Fibroblast of lung (primary cell): ENCODE data around the gene KLF18. TPM values are rescaled to one million over a fixed set of nuclear protein-coding genes. Genes with fewer than 3 reads are reported as not detected.

ENCODE experiments used
- DNase-seq, 2 donors: peaks; one replicate each; pipeline versions ENCODE4 v3.0.0 to v3.0.0-alpha.2; 2010; ENCODE audit warnings: low read depth in 2 of 2
- H2AFZ ChIP-seq: 2 replicates; pipeline ENCODE4 v1.5.1; 2012; ENCODE audit warnings: low read length, control low read depth, inconsistent platforms
- H3K27ac ChIP-seq: 2 replicates; pipeline ENCODE4 v1.5.1; 2011; ENCODE audit warnings: low read length, control low read depth; ENCODE audit not compliant: insufficient read depth
- H3K27me3 ChIP-seq: 2 replicates; pipeline ENCODE4 v1.5.1; 2011; ENCODE audit warnings: mild to moderate bottlenecking, low read length; ENCODE audit not compliant: control insufficient read depth, insufficient read depth
- H3K36me3 ChIP-seq: 2 replicates; pipeline ENCODE4 v1.5.1; 2011; ENCODE audit warnings: low read length; ENCODE audit not compliant: control insufficient read depth, insufficient read depth
- H3K4me1 ChIP-seq: 2 replicates; pipeline ENCODE4 v1.5.1; 2011; ENCODE audit warnings: low read length; ENCODE audit not compliant: control insufficient read depth, insufficient read depth; ENCODE audit errors: extremely low read depth
- H3K4me2 ChIP-seq: 2 replicates; pipeline ENCODE4 v1.5.1; 2011; ENCODE audit warnings: low read length, control low read depth; ENCODE audit not compliant: insufficient read depth; ENCODE audit errors: extremely low read depth
- H3K4me3 ChIP-seq, 4 experiments: fragments of 200-600 bp in 1 of 4; sonication (generic) in 1 of 4; replicated peaks in 1 of 4; 2 replicates each; pipeline ENCODE4 v1.5.1; 2011 to 2016; ENCODE audit warnings: low read length in 4 of 4, low read depth in 3 of 4, mild to moderate bottlenecking in 3 of 4, control low read depth in 2 of 4, inconsistent platforms in 1 of 4, mixed read lengths in 1 of 4; ENCODE audit not compliant: insufficient read depth in 1 of 4; ENCODE audit errors: control extremely low read depth in 1 of 4
- H3K79me2 ChIP-seq: 2 replicates; pipeline ENCODE4 v1.5.1; 2012; ENCODE audit warnings: mild to moderate bottlenecking, low read length, inconsistent platforms; ENCODE audit not compliant: control insufficient read depth, insufficient read depth
- H3K9ac ChIP-seq: 2 replicates; pipeline ENCODE4 v1.5.1; 2011; ENCODE audit warnings: mild to moderate bottlenecking, low read length, control low read depth; ENCODE audit not compliant: insufficient read depth
- H3K9me3 ChIP-seq: 2 replicates; pipeline ENCODE4 v1.5.1; 2012; ENCODE audit warnings: low read depth, low read length; ENCODE audit not compliant: control insufficient read depth, insufficient read depth
- H4K20me1 ChIP-seq: 2 replicates; pipeline ENCODE4 v1.5.1; 2011; ENCODE audit warnings: low read length; ENCODE audit not compliant: control insufficient read depth, insufficient read depth; ENCODE audit errors: extremely low read depth
- EZH2 ChIP-seq: IDR thresholded peaks from 2 replicates; pipeline ENCODE4 v1.5.1; 2012; ENCODE audit warnings: low read length, control low read depth, mild to moderate bottlenecking; ENCODE audit errors: missing control alignments
- polyA plus RNA-seq, 2 donors: library from polyadenylated mRNA; depleted of rRNA in 1 of 2; stranded (reverse) in 1 of 2; unstranded in 1 of 2; fragments of >200 nt; gene quantifications; 2 replicates each; pipeline ENCODE4 v1.2.1, GENCODE V29; 2011 to 2012; ENCODE audit warnings: missing spikeins in 1 of 2
- total RNA-seq: library from RNA; depleted of rRNA; stranded (reverse); fragments of >200 nt; gene quantifications from 2 replicates; pipeline ENCODE4 v1.2.1, GENCODE V29; 2014
- TF ChIP-seq, protein P1 (sequence below), 2 donors: IDR thresholded peaks in 1 of 2; conservative IDR thresholded peaks in 1 of 2; 1 replicate in 1 of 2; 2 replicates in 1 of 2; pipeline ENCODE4 v1.5.1; 2011 to 2012; ENCODE audit warnings: low read length in 2 of 2, control low read depth in 1 of 2, inconsistent platforms in 1 of 2, low read depth in 1 of 2, mild to moderate bottlenecking in 1 of 2

The KLF18 gene
- total and polyA plus RNA-seq, 2 donors (not counting 1 experiment from before 2014, with no cell fraction given), result not detected

DNA sequence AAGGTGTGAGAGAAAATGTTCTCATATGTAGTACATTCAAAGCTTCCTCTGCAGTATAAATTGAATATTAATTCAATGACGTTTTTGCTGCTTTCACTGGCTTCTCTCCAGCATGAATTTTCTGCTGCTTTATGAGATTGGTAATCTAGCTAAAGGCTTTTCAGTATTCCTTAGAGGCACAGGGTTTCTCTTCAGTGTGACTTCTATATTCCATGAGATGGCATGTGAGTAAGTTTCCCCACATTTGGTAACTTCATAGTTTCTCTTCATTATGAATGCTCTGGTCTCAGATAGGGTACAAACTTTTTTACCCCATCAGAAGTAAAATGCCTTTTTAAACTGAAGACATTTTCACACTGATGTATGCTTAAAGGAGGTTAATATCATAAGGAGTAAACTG is 10.4 kb upstream of the KLF18 start:
- H3K36me3 ChIP-seq, result no peaks in the 10 kb centered on the region
- H4K20me1 ChIP-seq, result no peaks in the 10 kb centered on the region
- H3K27me3 ChIP-seq, result peaks cover 8% of the 10 kb centered on the region
- no peak overlapping the region for H2AFZ ChIP-seq
- H3K4me3 ChIP-seq, result no peak overlapping the region
- H3K4me1 ChIP-seq, result no peaks in the 10 kb centered on the region
- TF ChIP-seq EZH2, result no peak
- TF ChIP-seq, protein P1, sequence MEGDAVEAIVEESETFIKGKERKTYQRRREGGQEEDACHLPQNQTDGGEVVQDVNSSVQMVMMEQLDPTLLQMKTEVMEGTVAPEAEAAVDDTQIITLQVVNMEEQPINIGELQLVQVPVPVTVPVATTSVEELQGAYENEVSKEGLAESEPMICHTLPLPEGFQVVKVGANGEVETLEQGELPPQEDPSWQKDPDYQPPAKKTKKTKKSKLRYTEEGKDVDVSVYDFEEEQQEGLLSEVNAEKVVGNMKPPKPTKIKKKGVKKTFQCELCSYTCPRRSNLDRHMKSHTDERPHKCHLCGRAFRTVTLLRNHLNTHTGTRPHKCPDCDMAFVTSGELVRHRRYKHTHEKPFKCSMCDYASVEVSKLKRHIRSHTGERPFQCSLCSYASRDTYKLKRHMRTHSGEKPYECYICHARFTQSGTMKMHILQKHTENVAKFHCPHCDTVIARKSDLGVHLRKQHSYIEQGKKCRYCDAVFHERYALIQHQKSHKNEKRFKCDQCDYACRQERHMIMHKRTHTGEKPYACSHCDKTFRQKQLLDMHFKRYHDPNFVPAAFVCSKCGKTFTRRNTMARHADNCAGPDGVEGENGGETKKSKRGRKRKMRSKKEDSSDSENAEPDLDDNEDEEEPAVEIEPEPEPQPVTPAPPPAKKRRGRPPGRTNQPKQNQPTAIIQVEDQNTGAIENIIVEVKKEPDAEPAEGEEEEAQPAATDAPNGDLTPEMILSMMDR (conservative IDR thresholded peaks at IDR 0.05 in 1 of 2, IDR thresholded peaks at IDR 0.05 in 1 of 2; ENCODE audit: low read depth in 1 of 2, low read length in 2 of 2), result no peak
- no peak overlapping the region for H3K4me2 ChIP-seq
- no peak overlapping the region for H3K27ac ChIP-seq
- DNase-seq, result no peak
- H3K9ac ChIP-seq, result no peak overlapping the region
- H3K79me2 ChIP-seq, result no peaks in the 10 kb centered on the region
- no peaks in the 10 kb centered on the region for H3K9me3 ChIP-seq

- Histone ChIP-seq H3K79me2 (no peaks in the 10 kb centered on the region), H3K4me1 (no peaks in the 10 kb centered on the region), H4K20me1 (no peaks in the 10 kb centered on the region), H3K9me3 (no peaks in the 10 kb centered on the region), H3K27ac (no peak overlapping the region), H3K9ac (no peak overlapping the region), H2AFZ (no peak overlapping the region), H3K4me2 (no peak overlapping the region), H3K4me3 (no peak overlapping the region), H3K27me3 (peaks cover 8% of the 10 kb centered on the region), H3K36me3 (no peaks in the 10 kb centered on the region)
- TF ChIP-seq EZH2, result no peak
- TF ChIP-seq, protein P1 (conservative IDR thresholded peaks at IDR 0.05 in 1 of 2, IDR thresholded peaks at IDR 0.05 in 1 of 2; ENCODE audit: low read depth in 1 of 2, low read length in 2 of 2), result no peak
- no peak for DNase-seq
Observed at GRCh38 chr1:44151332-44151731, 9.9 kb upstream of the KLF18 start.

DNA sequence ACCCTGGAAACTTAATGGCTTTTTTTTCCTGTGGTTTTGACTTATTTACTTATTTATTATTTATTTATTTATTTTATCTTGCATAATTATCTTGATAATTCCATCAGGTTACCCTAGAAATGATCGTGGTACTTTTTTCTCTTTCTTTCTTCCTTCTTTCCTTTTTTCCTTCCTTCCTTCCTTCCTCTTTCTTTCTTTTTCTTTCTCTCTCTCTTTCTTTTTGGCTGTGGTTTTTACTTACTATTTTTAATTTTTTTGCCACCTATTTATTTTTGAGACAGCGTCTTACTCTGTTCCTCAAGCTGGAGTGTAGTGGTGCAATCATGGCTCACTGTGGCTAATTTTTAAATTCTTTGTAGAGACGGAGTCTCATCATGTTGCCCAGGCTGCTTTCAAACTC is 6.2 kb upstream of the KLF18 start:
- H2AFZ ChIP-seq, result no peak overlapping the region
- peaks cover 8% of the 10 kb centered on the region for H3K27me3 ChIP-seq
- H3K4me2 ChIP-seq, result no peak overlapping the region
- H3K27ac ChIP-seq, result no peak overlapping the region
- H3K4me3 ChIP-seq, result no peak overlapping the region
- TF ChIP-seq EZH2, result no peak
- TF ChIP-seq, protein P1 (conservative IDR thresholded peaks at IDR 0.05 in 1 of 2, IDR thresholded peaks at IDR 0.05 in 1 of 2; ENCODE audit: low read depth in 1 of 2, low read length in 2 of 2), result no peak
- H3K4me1 ChIP-seq, result no peaks in the 10 kb centered on the region
- no peak for DNase-seq
- no peaks in the 10 kb centered on the region for H4K20me1 ChIP-seq
- H3K36me3 ChIP-seq, result no peaks in the 10 kb centered on the region
- H3K9me3 ChIP-seq, result no peaks in the 10 kb centered on the region
- no peak overlapping the region for H3K9ac ChIP-seq
- no peaks in the 10 kb centered on the region for H3K79me2 ChIP-seq
